ENCODE data around the gene NEK6.

Gene NEK6

GRCh38 chr9:124349675-124350493, 92.1 kb downstream of the NEK6 start:
- in situ Hi-C loops (cut with HindIII; ENCODE audit: low sequenced_read_pairs): loop anchor here (5.0 kb wide), 1 partner anchor 58 kb away; no protein-coding TSS in a partner anchor

GRCh38 chr9:124350494-124351263, 92.9 kb downstream of the NEK6 start:
- in situ Hi-C loops (cut with HindIII; ENCODE audit: low sequenced_read_pairs): no loop called here

- in situ Hi-C loops (cut with HindIII; ENCODE audit: low sequenced_read_pairs): no loop called here
Observed at GRCh38 chr9:124351672-124352468, 94.1 kb downstream of the NEK6 start.

GRCh38 chr9:124352616-124353015, 94.9 kb downstream of the NEK6 start:
- in situ Hi-C loops (cut with HindIII; ENCODE audit: low sequenced_read_pairs): no loop called here

GRCh38 chr9:124353166-124353768, 95.5 kb downstream of the NEK6 start:
- in situ Hi-C loops (cut with HindIII; ENCODE audit: low sequenced_read_pairs): no loop called here

- in situ Hi-C loops (cut with HindIII; ENCODE audit: low sequenced_read_pairs): no loop called here
Observed at GRCh38 chr9:124353811-124354274, 96.1 kb downstream of the NEK6 start.

GRCh38 chr9:124354346-124355038, 96.7 kb downstream of the NEK6 start:
- in situ Hi-C loops (cut with HindIII; ENCODE audit: low sequenced_read_pairs): no loop called here

GRCh38 chr9:124355039-124355940, 97.5 kb downstream of the NEK6 start:
- in situ Hi-C loops (cut with HindIII; ENCODE audit: low sequenced_read_pairs): no loop called here

- in situ Hi-C loops (cut with HindIII; ENCODE audit: low sequenced_read_pairs): no loop called here
Observed at GRCh38 chr9:124355941-124356744, 98.4 kb downstream of the NEK6 start.

GRCh38 chr9:124356745-124357390, 99.1 kb downstream of the NEK6 start:
- in situ Hi-C loops (cut with HindIII; ENCODE audit: low sequenced_read_pairs): no loop called here

- in situ Hi-C loops (cut with HindIII; ENCODE audit: low sequenced_read_pairs): no loop called here
Observed at GRCh38 chr9:124357721-124358361, 100.1 kb downstream of the NEK6 start.

- in situ Hi-C loops (cut with HindIII; ENCODE audit: low sequenced_read_pairs): no loop called here
Observed at GRCh38 chr9:124358631-124359030, 100.9 kb downstream of the NEK6 start.

- in situ Hi-C loops (cut with HindIII; ENCODE audit: low sequenced_read_pairs): no loop called here
Observed at GRCh38 chr9:124359426-124359825, 101.7 kb downstream of the NEK6 start.

GRCh38 chr9:124359855-124360678, 102.3 kb downstream of the NEK6 start:
- in situ Hi-C loops (cut with HindIII; ENCODE audit: low sequenced_read_pairs): no loop called here

- in situ Hi-C loops (cut with HindIII; ENCODE audit: low sequenced_read_pairs): no loop called here
Observed at GRCh38 chr9:124361128-124361527, 103.4 kb downstream of the NEK6 start.

- in situ Hi-C loops (cut with HindIII; ENCODE audit: low sequenced_read_pairs): no loop called here
Observed at GRCh38 chr9:124363326-124364096, 105.8 kb downstream of the NEK6 start.
